Neutrophil (primary cell): ENCODE measurements around the gene RALGDS.
A peak's percentile ranks its signal among the peaks of the same experiment; 100 is the strongest.

ENCODE experiments used
- H3K27ac ChIP-seq: fragments of 200-600 bp; sonication (generic); 2 replicates; pipeline ENCODE4 v1.5.1; 2016; ENCODE audit warnings: mild to moderate bottlenecking, moderate library complexity
- H3K27me3 ChIP-seq: fragments of 200-600 bp; sonication (generic); 2 replicates; pipeline ENCODE4 v1.6.0; 2016; ENCODE audit warnings: mild to moderate bottlenecking
- H3K36me3 ChIP-seq: fragments of 200-600 bp; sonication (generic); 2 replicates; pipeline ENCODE4 v1.5.1; 2017
- H3K4me1 ChIP-seq, 2 experiments: fragments of 200-600 bp in 1 of 2; sonication (generic) in 1 of 2; 1 replicate in 1 of 2; 2 replicates in 1 of 2; pipeline versions ENCODE4 v1.5.1 to v1.6.1; 2013 to 2016; ENCODE audit warnings: low read depth in 1 of 2, low read length in 1 of 2, mild to moderate bottlenecking in 1 of 2, moderate library complexity in 1 of 2; ENCODE audit not compliant: control insufficient read depth in 1 of 2, insufficient read depth in 1 of 2
- H3K4me3 ChIP-seq, 2 experiments: fragments of 200-600 bp in 1 of 2; sonication (generic) in 1 of 2; 1 replicate in 1 of 2; 2 replicates in 1 of 2; pipeline ENCODE4 v1.5.1; 2013 to 2016; ENCODE audit warnings: low read depth in 1 of 2, low read length in 1 of 2, mild to moderate bottlenecking in 1 of 2, moderate library complexity in 1 of 2
- H3K9me3 ChIP-seq: fragments of 200-600 bp; sonication (generic); 2 replicates; pipeline ENCODE4 v1.5.1; 2016
- CTCF ChIP-seq: fragments of 200-600 bp; sonication (generic); IDR thresholded peaks from 2 replicates; pipeline ENCODE4 v1.5.1; 2016; ENCODE audit warnings: antibody characterized with exemption

Gene RALGDS

GRCh38 chr9:133121915-133122550 lies 993 bp upstream of the RALGDS start:
- peak overlapping the region; percentile 57 to 73 for H3K4me3 ChIP-seq
- H3K4me1 ChIP-seq = peaks cover 41 to 42% of the 10 kb centered on the region in 2 experiments
- H3K9me3 ChIP-seq = no peaks in the 10 kb centered on the region
- H3K27ac ChIP-seq = peak overlapping the region; percentile 98
- no peak for TF ChIP-seq CTCF
- H3K27me3 ChIP-seq = peaks cover 77% of the 10 kb centered on the region
- H3K36me3 ChIP-seq = no peaks in the 10 kb centered on the region

- Histone ChIP-seq H3K4me1 (peaks cover 36 to 41% of the 10 kb centered on the region in 2 experiments), H3K27ac (peak overlapping the region; percentile 98)
Measured at GRCh38 chr9:133120501-133121197, 391 bp downstream of the RALGDS start.

DNA sequence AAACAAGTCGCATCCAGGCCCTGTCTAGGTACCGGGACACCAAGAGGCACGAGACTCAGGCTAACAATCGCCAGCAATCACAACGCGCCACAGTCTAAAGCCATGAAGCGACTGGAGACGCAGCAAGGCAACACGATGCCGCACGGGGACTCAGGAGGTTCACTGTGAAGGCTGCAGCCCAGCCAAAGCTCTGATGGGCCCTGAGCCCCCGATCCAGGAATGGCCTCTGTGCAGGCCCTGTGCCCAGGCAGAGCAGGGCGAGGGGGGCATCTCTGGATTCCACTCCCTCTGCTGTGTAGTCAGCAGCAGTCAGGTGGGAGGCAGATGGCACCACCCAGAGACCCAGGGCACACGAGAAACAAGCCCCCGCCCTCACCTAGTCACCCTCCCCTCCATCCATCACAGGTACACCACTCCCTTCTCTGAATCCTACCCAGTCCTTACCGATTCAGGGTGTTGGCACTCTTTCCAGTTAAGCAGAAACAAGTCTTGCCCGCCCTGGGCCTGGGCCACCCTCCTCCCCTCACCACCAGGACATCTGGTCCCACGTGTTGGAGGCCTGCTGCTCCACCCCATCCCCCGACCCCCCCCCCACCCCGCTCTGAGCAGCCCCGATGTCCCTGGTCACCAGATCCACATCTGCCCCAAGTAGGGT lies 1.1 kb downstream of the RALGDS start:
- H3K27ac ChIP-seq = peak overlapping the region; percentile 98
- H3K36me3 ChIP-seq = no peaks in the 10 kb centered on the region
- H3K4me1 ChIP-seq = peaks cover 36 to 41% of the 10 kb centered on the region in 2 experiments
- H3K27me3 ChIP-seq = peaks cover 73% of the 10 kb centered on the region
- H3K9me3 ChIP-seq = no peaks in the 10 kb centered on the region
- H3K4me3 ChIP-seq = peak overlapping the region; percentile 61 to 73
- no peak for TF ChIP-seq CTCF

More at GRCh38 chr9:133120501-133121197, 391 bp downstream of the RALGDS start:
- H3K36me3 ChIP-seq = no peaks in the 10 kb centered on the region
- TF ChIP-seq CTCF = no peak
- H3K27me3 ChIP-seq = peaks cover 73% of the 10 kb centered on the region
- peak overlapping the region; percentile 61 to 73 for H3K4me3 ChIP-seq
- H3K9me3 ChIP-seq = no peaks in the 10 kb centered on the region

- peaks cover 73% of the 10 kb centered on the region for H3K27me3 ChIP-seq
- no peaks in the 10 kb centered on the region for H3K36me3 ChIP-seq
- H3K4me3 ChIP-seq = no peak overlapping the region
- H3K27ac ChIP-seq = no peak overlapping the region
- no peaks in the 10 kb centered on the region for H3K9me3 ChIP-seq
- H3K4me1 ChIP-seq = peaks cover 35 to 41% of the 10 kb centered on the region in 2 experiments
- TF ChIP-seq CTCF = no peak
Measured at GRCh38 chr9:133119103-133119845, 1.8 kb downstream of the RALGDS start.

- H3K4me3 ChIP-seq = no peak overlapping the region
- H3K27me3 ChIP-seq = peaks cover 76% of the 10 kb centered on the region
- H3K4me1 ChIP-seq = peaks cover 42 to 47% of the 10 kb centered on the region in 2 experiments
- no peaks in the 10 kb centered on the region for H3K36me3 ChIP-seq
- no peak for TF ChIP-seq CTCF
- no peak overlapping the region for H3K27ac ChIP-seq
- H3K9me3 ChIP-seq = no peaks in the 10 kb centered on the region
Measured at GRCh38 chr9:133118568-133118967, 2.5 kb downstream of the RALGDS start.
